Tibial nerve (tissue), 4 donors: ENCODE measurements around the gene RPL35A. TPM values are rescaled to one million over a fixed set of nuclear protein-coding genes. Genes with fewer than 3 reads are reported as not detected.
A peak's percentile ranks its signal among the peaks of the same experiment; 100 is the strongest.

ENCODE experiments used
- DNase-seq, 2 donors: peaks; one replicate each; pipeline ENCODE4 v3.0.0-alpha.2; 2019; ENCODE audit warnings: low spot score in 2 of 2
- H3K27ac ChIP-seq, 4 donors: fragments of 200-600 bp; sonication (generic) in 3 of 4; one replicate each; pipeline ENCODE4 v1.5.1; 2017 to 2019; ENCODE audit warnings: mild to moderate bottlenecking in 1 of 4
- H3K27me3 ChIP-seq, 2 donors: fragments of 200-600 bp; sonication (generic) in 1 of 2; one replicate each; pipeline versions ENCODE4 v1.5.1 to v1.6.0; 2017 to 2019
- H3K36me3 ChIP-seq, 3 donors: fragments of 200-600 bp; sonication (generic); one replicate each; pipeline ENCODE4 v1.5.1; 2018 to 2019
- H3K4me1 ChIP-seq, 4 donors: fragments of 200-600 bp; sonication (generic) in 3 of 4; one replicate each; pipeline ENCODE4 v1.5.1; 2017 to 2019
- H3K4me3 ChIP-seq, 4 donors: fragments of 200-600 bp; sonication (generic) in 3 of 4; one replicate each; pipeline ENCODE4 v1.5.1; 2017 to 2019; ENCODE audit warnings: mild to moderate bottlenecking in 1 of 4, moderate library complexity in 1 of 4
- H3K9me3 ChIP-seq, 4 donors: fragments of 200-600 bp; sonication (generic) in 3 of 4; one replicate each; pipeline ENCODE4 v1.5.1; 2017 to 2019
- EP300 ChIP-seq, 2 donors: sonication (generic); formaldehyde crosslinking; IDR thresholded peaks; one replicate each; pipeline ENCODE4 v1.6.1; 2017; ENCODE audit warnings: antibody characterized with exemption in 2 of 2, mild to moderate bottlenecking in 1 of 2
- POLR2A ChIP-seq, 2 donors: fragments of 450-650 bp; IDR thresholded peaks; one replicate each; pipeline ENCODE4 v1.6.1; 2017; ENCODE audit warnings: antibody characterized with exemption in 2 of 2, mild to moderate bottlenecking in 2 of 2, moderate library complexity in 2 of 2
- WGBS, 2 donors: methylation state at CpG; one replicate each; pipeline ENCODE4 v1.1.5; 2018; 5-methylcytosine and 5-hydroxymethylcytosine counted together
- total RNA-seq, 4 donors: library from RNA; depleted of rRNA; stranded (reverse); fragments of >200 nt; gene quantifications; one replicate each; pipeline ENCODE4 v1.1.0, GENCODE V29; 2016
- TF ChIP-seq, protein P1 (sequence below), 5 experiments: fragments of 200-600 bp in 3 of 5; fragments of 450-650 bp in 2 of 5; sonication (generic) in 3 of 5; IDR thresholded peaks; one replicate each; pipeline ENCODE4 v1.5.1; 2016 to 2019; ENCODE audit warnings: antibody characterized with exemption in 5 of 5, mild to moderate bottlenecking in 3 of 5, moderate library complexity in 2 of 5

The RPL35A gene
- total RNA-seq, 4 donors from 2014 or later, result 250 to 531 (median 413) TPM

DNA sequence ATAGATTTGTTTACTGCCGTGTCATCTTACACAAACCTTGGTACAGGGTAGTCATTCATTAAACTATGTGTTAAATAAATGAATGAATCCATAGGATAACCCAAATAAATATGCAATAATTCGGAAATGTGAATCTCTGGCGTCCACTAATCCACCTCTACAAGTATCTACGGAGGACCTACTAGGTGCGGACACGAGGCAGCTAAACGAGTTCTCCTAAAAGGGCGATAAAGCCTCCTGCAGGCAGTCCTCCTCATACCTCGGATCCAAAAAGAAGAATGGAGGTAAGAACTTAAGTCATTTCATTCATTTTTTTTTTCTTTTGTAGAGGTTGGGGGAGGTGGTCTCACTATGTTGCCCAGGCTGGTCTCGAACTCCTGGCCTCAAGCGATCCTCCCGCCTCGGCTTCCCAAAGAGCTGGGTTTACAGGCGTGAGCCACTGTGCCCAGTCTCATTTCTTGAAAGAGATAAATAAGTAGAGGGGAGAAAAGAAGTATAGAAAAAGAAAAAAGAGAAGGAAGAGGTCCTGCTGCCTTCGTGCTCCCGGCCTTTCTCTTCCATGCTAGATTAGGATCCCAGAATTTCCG lies 706 bp upstream of the RPL35A start:
- Histone ChIP-seq H3K27ac (peak overlapping the region in 3 of 4 donors; percentile 79 to 96 (median 93)), H3K9me3 (no peaks in the 10 kb centered on the region), H3K36me3 (peaks cover under 1 to 34% (median 26%) of the 10 kb centered on the region in 3 donors), H3K4me3 (peak overlapping the region; percentile 37 to 82 (median 66)), H3K4me1 (peaks cover 0 to 43% (median 29%) of the 10 kb centered on the region in 4 donors), H3K27me3 (no peaks in the 10 kb centered on the region)
- TF ChIP-seq POLR2A (IDR thresholded peaks at IDR 0.05), result no peak
- no peak for TF ChIP-seq EP300 (IDR thresholded peaks at IDR 0.05)
- TF ChIP-seq, protein P1, sequence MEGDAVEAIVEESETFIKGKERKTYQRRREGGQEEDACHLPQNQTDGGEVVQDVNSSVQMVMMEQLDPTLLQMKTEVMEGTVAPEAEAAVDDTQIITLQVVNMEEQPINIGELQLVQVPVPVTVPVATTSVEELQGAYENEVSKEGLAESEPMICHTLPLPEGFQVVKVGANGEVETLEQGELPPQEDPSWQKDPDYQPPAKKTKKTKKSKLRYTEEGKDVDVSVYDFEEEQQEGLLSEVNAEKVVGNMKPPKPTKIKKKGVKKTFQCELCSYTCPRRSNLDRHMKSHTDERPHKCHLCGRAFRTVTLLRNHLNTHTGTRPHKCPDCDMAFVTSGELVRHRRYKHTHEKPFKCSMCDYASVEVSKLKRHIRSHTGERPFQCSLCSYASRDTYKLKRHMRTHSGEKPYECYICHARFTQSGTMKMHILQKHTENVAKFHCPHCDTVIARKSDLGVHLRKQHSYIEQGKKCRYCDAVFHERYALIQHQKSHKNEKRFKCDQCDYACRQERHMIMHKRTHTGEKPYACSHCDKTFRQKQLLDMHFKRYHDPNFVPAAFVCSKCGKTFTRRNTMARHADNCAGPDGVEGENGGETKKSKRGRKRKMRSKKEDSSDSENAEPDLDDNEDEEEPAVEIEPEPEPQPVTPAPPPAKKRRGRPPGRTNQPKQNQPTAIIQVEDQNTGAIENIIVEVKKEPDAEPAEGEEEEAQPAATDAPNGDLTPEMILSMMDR (IDR thresholded peaks at IDR 0.05), result no peak
- WGBS, 2 donors, result 17 to 22% methylated on average over 17 of the region's 17 CpGs
- no peak for DNase-seq

DNA sequence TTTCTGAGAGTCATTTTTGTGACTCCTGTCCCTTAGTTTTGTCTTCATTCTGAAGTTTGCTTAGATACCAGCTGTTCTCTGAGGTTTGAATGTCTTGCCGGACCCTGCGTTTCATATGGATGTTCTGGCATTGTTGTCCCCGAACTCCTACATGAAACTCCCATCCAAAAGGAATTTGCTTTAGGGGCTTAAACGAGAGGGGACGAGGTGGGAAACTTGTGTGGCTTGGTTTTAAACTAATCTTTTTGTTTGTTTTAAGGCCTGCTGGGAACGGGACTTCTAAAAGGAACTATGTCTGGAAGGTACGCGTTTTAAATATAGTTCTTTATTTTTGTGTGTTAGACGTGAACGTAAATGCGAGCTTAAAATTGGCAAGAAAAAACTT lies 679 bp downstream of the RPL35A start:
- TF ChIP-seq POLR2A (IDR thresholded peaks at IDR 0.05) (no peak), EP300 (IDR thresholded peaks at IDR 0.05) (no peak)
- TF ChIP-seq, protein P1 (IDR thresholded peaks at IDR 0.05), result no peak
- Histone ChIP-seq H3K27ac (peak overlapping the region; percentile 79 to 96 (median 90)), H3K36me3 (peaks cover 4 to 48% (median 34%) of the 10 kb centered on the region in 3 donors), H3K27me3 (no peaks in the 10 kb centered on the region), H3K4me3 (peak overlapping the region; percentile 59 to 82 (median 74)), H3K4me1 (peaks cover 0 to 46% (median 29%) of the 10 kb centered on the region in 4 donors), H3K9me3 (no peaks in the 10 kb centered on the region)
- WGBS, 2 donors, result 1 to 2% methylated on average over 11 of the region's 11 CpGs
- no peak for DNase-seq

DNA sequence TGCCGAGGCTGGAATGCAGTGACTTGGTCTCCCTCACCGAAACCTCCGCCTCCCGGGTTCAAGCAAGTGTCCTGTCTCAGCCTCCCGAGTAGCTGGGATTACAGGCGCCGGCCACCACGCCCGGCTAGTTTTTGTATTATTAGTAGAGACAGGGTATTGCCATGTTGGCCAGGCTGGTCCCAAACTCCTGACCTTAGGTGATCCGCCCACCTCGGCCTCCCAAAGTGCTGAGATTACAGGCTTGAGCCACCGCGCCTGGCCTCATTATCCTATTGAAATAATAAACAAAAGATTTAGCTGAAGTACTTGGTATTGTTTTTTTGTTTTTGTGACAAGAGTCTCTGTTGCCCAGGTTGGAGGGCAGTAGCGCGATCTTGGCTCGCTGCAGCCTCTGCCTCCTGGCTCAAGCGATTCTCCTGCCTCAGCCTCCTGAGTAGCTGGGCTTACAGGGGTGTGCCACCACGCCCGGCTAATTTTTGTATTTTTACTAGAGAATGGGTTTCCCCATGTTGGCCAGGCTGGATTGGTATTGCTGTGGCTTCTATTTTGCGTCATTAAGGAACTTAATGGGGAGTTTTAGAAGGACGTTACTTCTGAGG lies 1.5 kb downstream of the RPL35A start:
- Histone ChIP-seq H3K9me3 (no peaks in the 10 kb centered on the region), H3K27me3 (no peaks in the 10 kb centered on the region), H3K36me3 (peaks cover 4 to 56% (median 39%) of the 10 kb centered on the region in 3 donors), H3K27ac (peak overlapping the region in 2 of 4 donors; percentile 79 to 96), H3K4me3 (peak overlapping the region; percentile 59 to 82 (median 74)), H3K4me1 (peaks cover 0 to 46% (median 29%) of the 10 kb centered on the region in 4 donors)
- 86 to 88% methylated on average over 21 of the region's 21 CpGs for WGBS, 2 donors
- TF ChIP-seq, protein P1 (IDR thresholded peaks at IDR 0.05), result no peak
- TF ChIP-seq EP300 (IDR thresholded peaks at IDR 0.05) (no peak), POLR2A (IDR thresholded peaks at IDR 0.05) (no peak)
- no peak for DNase-seq

DNA sequence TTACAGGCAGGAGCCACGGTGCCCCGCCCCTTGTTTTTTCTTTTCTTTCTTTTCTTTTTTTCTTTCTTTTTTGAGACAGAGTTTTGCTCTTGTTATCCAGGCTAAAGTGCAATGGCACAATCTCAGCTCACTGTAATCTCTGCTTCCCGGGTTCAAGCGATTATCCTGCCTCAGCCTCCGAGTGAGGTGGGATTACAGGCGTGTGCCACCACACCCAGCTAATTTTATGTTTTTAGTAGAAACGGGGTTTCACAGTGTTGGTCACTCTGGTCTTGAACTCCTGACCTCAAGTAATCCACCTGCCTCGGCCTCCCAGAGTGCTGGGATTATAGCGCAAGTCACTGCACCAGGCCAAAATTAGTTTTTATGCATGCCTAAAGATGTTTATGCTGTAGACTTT lies 2.5 kb downstream of the RPL35A start:
- H3K9me3 ChIP-seq, result no peaks in the 10 kb centered on the region
- WGBS, 2 donors, result 86 to 93% methylated on average over 9 of the region's 9 CpGs
- no peak overlapping the region for H3K27ac ChIP-seq
- TF ChIP-seq, protein P1 (IDR thresholded peaks at IDR 0.05), result no peak
- TF ChIP-seq POLR2A (IDR thresholded peaks at IDR 0.05) (no peak), EP300 (IDR thresholded peaks at IDR 0.05) (no peak)
- no peak for DNase-seq
- H3K27me3 ChIP-seq, result no peaks in the 10 kb centered on the region
- peaks cover 0 to 54% (median 29%) of the 10 kb centered on the region in 4 donors for H3K4me1 ChIP-seq
- H3K4me3 ChIP-seq, result no peak overlapping the region
- H3K36me3 ChIP-seq, result peaks cover 4 to 62% (median 39%) of the 10 kb centered on the region in 3 donors

DNA sequence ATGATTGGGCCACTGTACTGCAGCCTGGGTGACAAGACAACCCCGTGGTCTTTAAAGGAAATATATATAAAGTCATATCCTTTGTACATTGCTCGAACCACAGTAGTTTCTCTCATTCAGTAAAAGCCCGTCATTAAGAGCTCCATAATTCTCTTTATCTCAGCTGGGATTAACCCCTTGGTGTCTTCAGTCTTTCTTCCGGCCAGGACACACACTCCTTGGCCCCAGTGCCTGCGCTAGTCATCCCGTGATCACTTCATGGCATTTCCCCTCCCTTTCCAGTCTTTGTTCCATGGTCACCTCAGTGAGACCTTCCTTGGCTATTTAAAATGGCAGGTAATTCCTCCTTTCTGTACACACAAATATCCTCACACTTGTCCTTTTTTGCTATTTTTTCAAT lies 3.3 kb downstream of the RPL35A start:
- Histone ChIP-seq H3K27ac (no peak overlapping the region), H3K36me3 (peaks cover 4 to 62% (median 39%) of the 10 kb centered on the region in 3 donors), H3K4me3 (no peak overlapping the region), H3K9me3 (no peaks in the 10 kb centered on the region), H3K27me3 (no peaks in the 10 kb centered on the region), H3K4me1 (peaks cover 0 to 62% (median 29%) of the 10 kb centered on the region in 4 donors)
- 52 to 61% methylated on average over 6 of the region's 6 CpGs for WGBS, 2 donors
- no peak for DNase-seq
- TF ChIP-seq POLR2A (IDR thresholded peaks at IDR 0.05) (no peak), EP300 (IDR thresholded peaks at IDR 0.05) (no peak)
- TF ChIP-seq, protein P1 (IDR thresholded peaks at IDR 0.05), result no peak
